Endothelial cell of umbilical vein (primary cell): ENCODE data around the gene SIGLEC10. TPM values are rescaled to one million over a fixed set of nuclear protein-coding genes. Genes with fewer than 3 reads are reported as not detected.

Source experiments
- BruUV-seq: library from RNA; stranded (reverse); fragments of 400-500 nt; replicated peaks from 2 replicates; lab custom pipeline; 2021; lab: Mats Ljungman, UMichigan
- CTCF ChIA-PET: fragments of 300-600, 350-600 bp; sonication (Branson Sonifier 250); formaldehyde crosslinking; loops from one replicate; lab custom pipeline; 2021; ENCODE audit warnings: antibody characterized with exemption, inconsistent platforms; lab: Charles Lee
- POLR2A ChIA-PET: fragments of 300-600, 350-600 bp; sonication (Branson Sonifier 250); formaldehyde crosslinking; loops from one replicate; lab custom pipeline; 2021; ENCODE audit warnings: antibody characterized with exemption, inconsistent platforms; lab: Charles Lee
- DNase-seq: peaks from one replicate; pipeline ENCODE4 v3.0.0-alpha.2; 2011; ENCODE audit warnings: low read depth, low spot score
- FAIRE-seq: peaks from 2 replicates; lab custom pipeline; 2011; peaks lifted over from hg19 to GRCh38; lab: Jason Lieb, UNC
- H2AFZ ChIP-seq: 2 replicates; pipeline ENCODE4 v1.6.0; 2012; ENCODE audit warnings: low read depth, low read length, control low read depth, inconsistent platforms
- H3K27ac ChIP-seq: 2 replicates; pipeline ENCODE4 v1.5.1; 2011; ENCODE audit warnings: low read depth, mild to moderate bottlenecking, control low read depth, low read length, moderate library complexity; ENCODE audit not compliant: insufficient read depth
- H3K27me3 ChIP-seq, 2 experiments: 2 replicates each; pipeline versions ENCODE4 v1.6.0 to v1.6.1; 2011; ENCODE audit warnings: low read length in 2 of 2, mixed read lengths in 1 of 2; ENCODE audit not compliant: control insufficient read depth in 2 of 2, insufficient read depth in 2 of 2
- H3K36me3 ChIP-seq, 2 experiments: 2 replicates in 1 of 2; 3 replicates in 1 of 2; pipeline ENCODE4 v1.5.1; 2011; ENCODE audit warnings: low read length in 2 of 2, mild to moderate bottlenecking in 1 of 2, moderate library complexity in 1 of 2; ENCODE audit not compliant: control insufficient read depth in 2 of 2, insufficient read depth in 2 of 2; ENCODE audit errors: extremely low read depth in 1 of 2
- H3K4me1 ChIP-seq: 3 replicates; pipeline ENCODE4 v1.5.1; 2011; ENCODE audit warnings: mild to moderate bottlenecking, low read length; ENCODE audit not compliant: control insufficient read depth, insufficient read depth; ENCODE audit errors: extremely low read depth
- H3K4me2 ChIP-seq: 2 replicates; pipeline ENCODE4 v1.6.1; 2011; ENCODE audit warnings: low read length, control low read depth, mixed read lengths; ENCODE audit not compliant: insufficient read depth
- H3K4me3 ChIP-seq, 3 experiments: fragments of 200-600 bp in 1 of 3; sonication (generic), shearing (Covaris generic) in 1 of 3; replicated peaks in 1 of 3; 2 replicates each; pipeline ENCODE4 v1.5.1; 2011 to 2016; ENCODE audit warnings: control low read depth in 3 of 3, low read length in 3 of 3, mild to moderate bottlenecking in 2 of 3, inconsistent platforms in 1 of 3, low read depth in 1 of 3, moderate library complexity in 1 of 3; ENCODE audit not compliant: insufficient read depth in 1 of 3
- H3K79me2 ChIP-seq: 2 replicates; pipeline ENCODE4 v1.6.0; 2012; ENCODE audit warnings: low read length, inconsistent platforms; ENCODE audit not compliant: control insufficient read depth, insufficient read depth
- H3K9ac ChIP-seq: replicated peaks from 2 replicates; pipeline ENCODE3; 2011; ENCODE audit warnings: low read length, control low read depth; ENCODE audit not compliant: insufficient read depth; ENCODE audit errors: extremely low read depth
- H3K9me1 ChIP-seq: replicated peaks from 3 replicates; pipeline ENCODE4 v1.6.0; 2011; ENCODE audit warnings: mild to moderate bottlenecking, low read length; ENCODE audit not compliant: control insufficient read depth, insufficient read depth; ENCODE audit errors: extremely low read depth
- H3K9me3 ChIP-seq: replicated peaks from 2 replicates; pipeline ENCODE4 v1.5.1; 2012; ENCODE audit warnings: low read length, inconsistent platforms; ENCODE audit not compliant: control insufficient read depth, insufficient read depth
- H4K20me1 ChIP-seq: replicated peaks from 2 replicates; pipeline ENCODE3; 2011; ENCODE audit warnings: mild to moderate bottlenecking, low read length; ENCODE audit not compliant: control insufficient read depth, insufficient read depth; ENCODE audit errors: extremely low read depth
- EZH2 ChIP-seq: IDR thresholded peaks from 2 replicates; pipeline ENCODE4 v1.6.1; 2012; ENCODE audit warnings: borderline replicate concordance, low read depth, mild to moderate bottlenecking, moderate library complexity, low read length, inconsistent platforms; ENCODE audit not compliant: severe bottlenecking
- FOS ChIP-seq: IDR thresholded peaks from 2 replicates; pipeline ENCODE4 v1.6.1; 2011; ENCODE audit warnings: mild to moderate bottlenecking, low read length, moderate library complexity, borderline replicate concordance; ENCODE audit not compliant: insufficient read depth
- GATA2 ChIP-seq: IDR thresholded peaks from 2 replicates; pipeline ENCODE4 v1.7.0; 2011; ENCODE audit warnings: low read depth, mild to moderate bottlenecking, moderate library complexity, mixed read lengths, low read length; ENCODE audit not compliant: insufficient read length, insufficient read depth
- JUN ChIP-seq: IDR thresholded peaks from 2 replicates; pipeline ENCODE4 v1.6.1; 2011; ENCODE audit warnings: borderline replicate concordance, low read depth; ENCODE audit not compliant: insufficient read length, insufficient read depth
- MAX ChIP-seq: IDR thresholded peaks from 2 replicates; pipeline ENCODE4 v1.6.1; 2011; ENCODE audit not compliant: insufficient read depth, insufficient read length
- POLR2A ChIP-seq: IDR thresholded peaks from 2 replicates; pipeline ENCODE4 v1.6.1; 2012; ENCODE audit warnings: low read depth, mild to moderate bottlenecking, control low read depth, low read length
- dilution Hi-C: fragments of 300-500 bp; cut with MboI; formaldehyde crosslinking; loops from one replicate; pipeline ENCODE4 v1.15.0; 2019; ENCODE audit warnings: low sequenced_read_pairs; ENCODE audit not compliant: extremely low pct_ligation_motif_present
- intact Hi-C: fragments of 100-400 bp; cut with micrococcal nuclease; formaldehyde crosslinking; loops from one replicate; pipeline ENCODE4 v1.10.0; 2022
- polyA plus RNA-seq, 4 experiments: library from polyadenylated mRNA; depleted of rRNA in 3 of 4; stranded (reverse) in 3 of 4; unstranded in 1 of 4; fragments of >200 nt; gene quantifications; 2 replicates each; pipeline versions ENCODE4 v1.2.1 to v1.2.3, GENCODE V29; 2011 to 2012; ENCODE audit warnings: missing spikeins in 1 of 4
- total RNA-seq: library from RNA; stranded (reverse); gene quantifications from 2 replicates; pipeline ENCODE4 v1.2.3, GENCODE V29; 2021
- TF ChIP-seq, protein P1 (sequence below), 2 donors: IDR thresholded peaks; 1 replicate in 1 of 2; 2 replicates in 1 of 2; pipeline ENCODE4 v1.5.1; 2011; ENCODE audit warnings: low read length in 2 of 2, mild to moderate bottlenecking in 2 of 2, moderate library complexity in 2 of 2, control low read depth in 1 of 2, inconsistent platforms in 1 of 2, low read depth in 1 of 2; ENCODE audit not compliant: insufficient read depth in 1 of 2; ENCODE audit errors: extremely low read depth in 1 of 2

The SIGLEC10 gene
- total and polyA plus RNA-seq, 2 donors (not counting 3 experiments of a cell fraction or from before 2014, with no cell fraction given) = not detected

DNA sequence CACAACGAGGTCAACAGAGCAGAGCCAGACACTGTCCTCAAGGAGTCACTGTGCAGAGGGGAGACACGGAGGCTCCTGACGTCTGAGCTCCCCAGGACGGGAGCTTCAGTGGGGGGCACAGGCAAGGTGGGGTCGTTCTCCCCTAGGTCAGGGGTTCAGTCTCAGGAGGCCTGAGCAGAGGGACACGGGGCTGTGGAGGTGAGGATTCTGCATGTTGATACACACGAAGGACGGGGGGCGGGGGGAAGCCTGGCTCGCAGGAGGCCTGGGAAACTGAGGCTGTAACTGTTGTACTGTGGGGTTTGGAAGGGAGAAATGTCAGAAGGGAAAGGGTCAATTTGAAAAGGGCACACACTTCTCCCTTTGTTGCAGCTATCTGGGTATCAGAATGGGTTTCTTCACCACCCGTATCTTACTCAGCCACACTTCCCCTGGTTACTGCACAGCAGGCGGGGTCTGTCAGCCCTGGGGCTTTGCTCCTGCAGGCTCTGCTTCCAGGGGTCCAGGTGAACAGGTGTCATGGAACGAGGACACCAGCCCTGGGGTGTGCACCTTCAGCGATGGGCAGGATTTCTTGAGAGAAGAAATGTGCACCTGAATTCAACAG lies 41.6 kb upstream of the SIGLEC10 start:
- Histone ChIP-seq H3K27me3 (no peaks in the 10 kb centered on the region), H3K36me3 (no peaks in the 10 kb centered on the region), H2AFZ (no peak overlapping the region), H3K4me1 (no peaks in the 10 kb centered on the region), H3K9ac (no peak overlapping the region), H3K27ac (no peak overlapping the region), H4K20me1 (no peaks in the 10 kb centered on the region), H3K4me2 (no peak overlapping the region), H3K79me2 (no peaks in the 10 kb centered on the region), H3K4me3 (no peak overlapping the region), H3K9me1 (no peaks in the 10 kb centered on the region), H3K9me3 (no peaks in the 10 kb centered on the region)
- BruUV-seq = no TSS peak
- FAIRE-seq = no peak
- ChIA-PET CTCF (no interaction called here), POLR2A (no interaction called here)
- intact Hi-C loops = no loop called here
- TF ChIP-seq EZH2 (no peak), POLR2A (no peak), FOS (no peak), GATA2 (no peak), MAX (no peak), JUN (no peak)
- TF ChIP-seq, protein P1, sequence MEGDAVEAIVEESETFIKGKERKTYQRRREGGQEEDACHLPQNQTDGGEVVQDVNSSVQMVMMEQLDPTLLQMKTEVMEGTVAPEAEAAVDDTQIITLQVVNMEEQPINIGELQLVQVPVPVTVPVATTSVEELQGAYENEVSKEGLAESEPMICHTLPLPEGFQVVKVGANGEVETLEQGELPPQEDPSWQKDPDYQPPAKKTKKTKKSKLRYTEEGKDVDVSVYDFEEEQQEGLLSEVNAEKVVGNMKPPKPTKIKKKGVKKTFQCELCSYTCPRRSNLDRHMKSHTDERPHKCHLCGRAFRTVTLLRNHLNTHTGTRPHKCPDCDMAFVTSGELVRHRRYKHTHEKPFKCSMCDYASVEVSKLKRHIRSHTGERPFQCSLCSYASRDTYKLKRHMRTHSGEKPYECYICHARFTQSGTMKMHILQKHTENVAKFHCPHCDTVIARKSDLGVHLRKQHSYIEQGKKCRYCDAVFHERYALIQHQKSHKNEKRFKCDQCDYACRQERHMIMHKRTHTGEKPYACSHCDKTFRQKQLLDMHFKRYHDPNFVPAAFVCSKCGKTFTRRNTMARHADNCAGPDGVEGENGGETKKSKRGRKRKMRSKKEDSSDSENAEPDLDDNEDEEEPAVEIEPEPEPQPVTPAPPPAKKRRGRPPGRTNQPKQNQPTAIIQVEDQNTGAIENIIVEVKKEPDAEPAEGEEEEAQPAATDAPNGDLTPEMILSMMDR (IDR thresholded peaks at IDR 0.05; ENCODE audit: extremely low read depth in 1 of 2, insufficient read depth in 1 of 2, low read depth in 1 of 2, low read length in 2 of 2) = no peak
- dilution Hi-C loops = no loop called here
- DNase-seq = no peak
